ENCODE measurements around the gene SYT14. TPM values are rescaled to one million over a fixed set of nuclear protein-coding genes. Genes with fewer than 3 reads are reported as not detected.
"Not testable (repeated sequence)": the region's sequence is repeated elsewhere in the genome, so short reads cannot be mapped to it uniquely, and the experiment has no call there.

The SYT14 gene
- total RNA-seq, 2 donors from 2014 or later = 6.2 to 7.1 TPM

DNA sequence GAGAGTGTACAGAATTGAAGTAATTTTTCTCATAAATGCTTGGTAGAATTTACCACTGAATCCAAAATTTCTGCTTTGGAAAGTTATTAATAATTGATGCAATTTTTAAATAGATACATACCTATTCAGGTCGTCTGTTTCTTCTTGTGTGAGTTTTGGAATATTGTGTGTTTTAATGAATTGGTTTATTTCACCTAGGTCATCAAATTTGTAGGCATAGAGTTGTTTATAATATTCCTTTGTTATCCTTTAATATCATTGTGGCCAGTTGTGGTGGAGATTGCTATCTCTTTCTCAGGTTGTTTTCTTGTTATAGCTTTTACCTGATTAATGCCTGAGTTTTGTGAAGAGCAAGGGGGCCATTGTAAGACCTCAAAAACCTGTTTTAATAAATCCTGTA lies 93.5 kb downstream of the SYT14 start:
- no peak for DNase-seq
- no peaks in the 10 kb centered on the region for H3K36me3 Mint-ChIP-seq (ENCODE audit: low read depth)
- TF ChIP-seq, protein P1, sequence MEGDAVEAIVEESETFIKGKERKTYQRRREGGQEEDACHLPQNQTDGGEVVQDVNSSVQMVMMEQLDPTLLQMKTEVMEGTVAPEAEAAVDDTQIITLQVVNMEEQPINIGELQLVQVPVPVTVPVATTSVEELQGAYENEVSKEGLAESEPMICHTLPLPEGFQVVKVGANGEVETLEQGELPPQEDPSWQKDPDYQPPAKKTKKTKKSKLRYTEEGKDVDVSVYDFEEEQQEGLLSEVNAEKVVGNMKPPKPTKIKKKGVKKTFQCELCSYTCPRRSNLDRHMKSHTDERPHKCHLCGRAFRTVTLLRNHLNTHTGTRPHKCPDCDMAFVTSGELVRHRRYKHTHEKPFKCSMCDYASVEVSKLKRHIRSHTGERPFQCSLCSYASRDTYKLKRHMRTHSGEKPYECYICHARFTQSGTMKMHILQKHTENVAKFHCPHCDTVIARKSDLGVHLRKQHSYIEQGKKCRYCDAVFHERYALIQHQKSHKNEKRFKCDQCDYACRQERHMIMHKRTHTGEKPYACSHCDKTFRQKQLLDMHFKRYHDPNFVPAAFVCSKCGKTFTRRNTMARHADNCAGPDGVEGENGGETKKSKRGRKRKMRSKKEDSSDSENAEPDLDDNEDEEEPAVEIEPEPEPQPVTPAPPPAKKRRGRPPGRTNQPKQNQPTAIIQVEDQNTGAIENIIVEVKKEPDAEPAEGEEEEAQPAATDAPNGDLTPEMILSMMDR (conservative IDR thresholded peaks at IDR 0.05) = no peak

DNA sequence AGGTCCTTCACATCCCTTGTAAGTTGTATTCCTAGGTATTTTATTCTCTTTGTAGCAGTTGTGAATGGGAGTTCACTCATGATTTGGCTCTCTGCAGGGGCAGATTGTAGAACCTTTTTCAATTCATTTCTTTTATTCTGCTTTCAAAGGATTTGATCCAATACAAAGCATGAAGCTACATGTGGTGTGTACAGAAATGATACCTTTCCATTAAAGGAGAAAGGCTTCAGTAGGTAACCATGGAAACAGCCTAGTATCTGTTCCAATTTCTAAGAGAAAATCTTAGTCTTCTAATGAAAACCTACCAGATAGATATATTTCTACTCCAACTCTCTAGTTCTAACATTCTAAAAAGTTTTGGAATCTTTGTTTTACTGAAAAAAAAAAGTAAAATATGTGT lies 105.0 kb downstream of the SYT14 start:
- TF ChIP-seq, protein P1 (conservative IDR thresholded peaks at IDR 0.05) = no peak
- Histone ChIP-seq H3K27me3 (ENCODE audit: control insufficient read depth, insufficient read depth, low read length, poor library complexity, severe bottlenecking) (no peaks in the 10 kb centered on the region), H3K36me3 (ENCODE audit: control insufficient read depth, insufficient read depth, low read length) (no peaks in the 10 kb centered on the region), H3K9ac (ENCODE audit: extremely low read depth, low read length, poor library complexity, severe bottlenecking) (no peak overlapping the region), H3K4me3 (ENCODE audit: low read length) (no peak overlapping the region), H3K27ac (ENCODE audit: low read depth, low read length) (no peak overlapping the region), H3K9me3 (ENCODE audit: control insufficient read depth, low read length) (no peaks in the 10 kb centered on the region), H3K4me1 (ENCODE audit: control insufficient read depth, insufficient read depth, low read length) (no peaks in the 10 kb centered on the region)
- peaks cover 6% of the 10 kb centered on the region for H3K9me3 Mint-ChIP-seq
- H3K27me3 Mint-ChIP-seq (ENCODE audit: insufficient read depth) = no peaks in the 10 kb centered on the region
- DNase-seq = no peak
- no peaks in the 10 kb centered on the region for H3K4me1 Mint-ChIP-seq
- no peak overlapping the region for H3K27ac Mint-ChIP-seq
- peaks cover 12% of the 10 kb centered on the region for H3K36me3 Mint-ChIP-seq (ENCODE audit: low read depth)
- H3K4me3 Mint-ChIP-seq = no peak overlapping the region

More for the DNA sequence above, 93.5 kb downstream of the SYT14 start:
- H3K27me3 Mint-ChIP-seq (ENCODE audit: insufficient read depth) = no peaks in the 10 kb centered on the region
- Histone ChIP-seq H3K4me3 (ENCODE audit: low read length) (no peak overlapping the region), H3K4me1 (ENCODE audit: control insufficient read depth, insufficient read depth, low read length) (no peaks in the 10 kb centered on the region), H3K9me3 (ENCODE audit: control insufficient read depth, low read length) (no peaks in the 10 kb centered on the region), H3K36me3 (ENCODE audit: control insufficient read depth, insufficient read depth, low read length) (no peaks in the 10 kb centered on the region), H3K9ac (ENCODE audit: extremely low read depth, low read length, poor library complexity, severe bottlenecking) (no peak overlapping the region), H3K27me3 (ENCODE audit: control insufficient read depth, insufficient read depth, low read length, poor library complexity, severe bottlenecking) (no peaks in the 10 kb centered on the region), H3K27ac (ENCODE audit: low read depth, low read length) (no peak overlapping the region)
- peaks cover 7% of the 10 kb centered on the region for H3K9me3 Mint-ChIP-seq
- H3K27ac Mint-ChIP-seq = no peak overlapping the region
- 75% methylated on average over 1 of the region's 1 CpG; no CpG with 5 or more reads in 1 of the 2 experiments for WGBS, 2 experiments (ENCODE audit: insufficient coverage in 1 of 2, insufficient read length in 1 of 2)
- no peak overlapping the region for H3K4me3 Mint-ChIP-seq
- no peaks in the 10 kb centered on the region for H3K4me1 Mint-ChIP-seq

DNA sequence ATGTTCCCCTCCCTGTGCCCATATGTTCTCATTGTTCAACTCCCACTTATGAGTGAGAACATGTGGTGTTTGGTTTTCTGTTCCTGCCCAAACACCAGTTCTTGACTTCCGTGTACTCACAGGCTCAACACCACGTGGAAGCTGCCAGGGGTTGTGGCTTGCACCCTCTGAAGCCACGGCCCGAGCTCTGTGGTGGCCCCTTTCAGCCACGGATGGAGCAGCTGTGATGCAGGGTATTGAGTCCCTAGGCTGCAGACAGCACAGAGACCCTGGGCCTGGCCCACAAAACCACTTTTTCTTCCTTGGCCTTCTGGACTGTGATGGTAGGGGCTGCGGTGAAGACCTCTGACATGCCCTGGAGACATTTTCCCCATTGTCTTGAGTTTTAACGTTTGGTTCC lies 111.6 kb downstream of the SYT14 start:
- H3K4me3 Mint-ChIP-seq = no peak overlapping the region

DNA sequence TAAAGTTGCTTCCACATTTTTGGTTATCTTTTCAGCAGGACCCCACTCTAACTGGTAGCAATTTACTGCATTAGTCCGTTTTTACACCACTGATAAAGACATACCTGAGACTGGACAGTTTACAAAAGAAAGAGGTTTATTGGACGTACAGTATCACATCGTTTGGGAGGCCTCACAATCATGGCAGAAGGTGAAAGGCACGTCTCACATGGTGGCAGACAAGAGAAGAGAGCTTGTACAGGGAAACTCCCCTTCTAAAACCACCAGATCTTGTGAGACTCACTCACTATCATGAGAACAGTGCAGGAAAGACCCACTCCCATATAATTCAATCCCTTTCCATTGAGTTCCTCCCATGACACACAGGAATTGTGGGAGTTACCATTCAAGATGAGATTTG lies 112.5 kb downstream of the SYT14 start:
- not testable (repeated sequence) for H3K4me3 Mint-ChIP-seq; H3K27ac Mint-ChIP-seq; H3K4me1 ChIP-seq (ENCODE audit: control insufficient read depth, insufficient read depth, low read length); H3K9ac ChIP-seq (ENCODE audit: extremely low read depth, low read length, poor library complexity, severe bottlenecking); H3K4me1 Mint-ChIP-seq; H3K4me3 ChIP-seq (ENCODE audit: low read length); DNase-seq; H3K27me3 ChIP-seq (ENCODE audit: control insufficient read depth, insufficient read depth, low read length, poor library complexity, severe bottlenecking); H3K27ac ChIP-seq (ENCODE audit: low read depth, low read length); H3K36me3 ChIP-seq (ENCODE audit: control insufficient read depth, insufficient read depth, low read length); H3K9me3 ChIP-seq (ENCODE audit: control insufficient read depth, low read length); H3K27me3 Mint-ChIP-seq (ENCODE audit: insufficient read depth)
- peaks cover 28% of the 10 kb centered on the region for H3K36me3 Mint-ChIP-seq (ENCODE audit: low read depth)
- WGBS, 2 experiments (ENCODE audit: insufficient coverage in 1 of 2, insufficient read length in 1 of 2) = 78 to 93% methylated on average over 2 to 4 of the region's 4 CpGs
- peaks cover 21% of the 10 kb centered on the region for H3K9me3 Mint-ChIP-seq

More for the DNA sequence above, 111.6 kb downstream of the SYT14 start:
- Mint-ChIP-seq H3K27me3 (ENCODE audit: insufficient read depth) (no peaks in the 10 kb centered on the region), H3K36me3 (ENCODE audit: low read depth) (peaks cover 28% of the 10 kb centered on the region), H3K9me3 (peaks cover 21% of the 10 kb centered on the region), H3K27ac (no peak overlapping the region), H3K4me1 (no peaks in the 10 kb centered on the region)
- Histone ChIP-seq H3K4me3 (ENCODE audit: low read length) (no peak overlapping the region), H3K4me1 (ENCODE audit: control insufficient read depth, insufficient read depth, low read length) (no peaks in the 10 kb centered on the region), H3K27ac (ENCODE audit: low read depth, low read length) (no peak overlapping the region), H3K9ac (ENCODE audit: extremely low read depth, low read length, poor library complexity, severe bottlenecking) (no peak overlapping the region), H3K27me3 (ENCODE audit: control insufficient read depth, insufficient read depth, low read length, poor library complexity, severe bottlenecking) (no peaks in the 10 kb centered on the region), H3K9me3 (ENCODE audit: control insufficient read depth, low read length) (no peaks in the 10 kb centered on the region), H3K36me3 (ENCODE audit: control insufficient read depth, insufficient read depth, low read length) (no peaks in the 10 kb centered on the region)
- 93 to 97% methylated on average over 7 of the region's 7 CpGs for WGBS, 2 experiments (ENCODE audit: insufficient coverage in 1 of 2, insufficient read length in 1 of 2)
- no peak for DNase-seq
- TF ChIP-seq, protein P1 (conservative IDR thresholded peaks at IDR 0.05) = no peak
